DND-41 (cell line): ENCODE results near the gene DUSP1.

ENCODE experiments used
- ATAC-seq: fragments of 200-7000 bp; cut with Tn5 transposase; 3 replicates; pipeline ENCODE4 v1.9.1; 2021; ENCODE audit warnings: low read depth; ENCODE audit not compliant: insufficient read depth
- DNase-seq: peaks from one replicate; pipeline ENCODE4 v3.0.0-alpha.2; 2020
- H2AFZ ChIP-seq: 2 replicates; pipeline ENCODE4 v1.6.0; 2012; ENCODE audit warnings: low read depth, low read length
- H3K27ac ChIP-seq: 2 replicates; pipeline ENCODE4 v1.5.1; 2012; ENCODE audit warnings: low read length, inconsistent platforms
- H3K27me3 ChIP-seq: fragments of 200-600 bp; sonication (generic); 2 replicates; pipeline ENCODE4 v1.6.0; 2012; ENCODE audit warnings: low read length, mild to moderate bottlenecking, inconsistent platforms; ENCODE audit not compliant: insufficient read depth, poor library complexity
- H3K36me3 ChIP-seq: 2 replicates; pipeline ENCODE4 v1.5.1; 2012; ENCODE audit warnings: low read length, inconsistent platforms; ENCODE audit not compliant: insufficient read depth
- H3K4me1 ChIP-seq: 2 replicates; pipeline ENCODE4 v1.5.1; 2012; ENCODE audit warnings: mild to moderate bottlenecking, low read length; ENCODE audit not compliant: insufficient read depth
- H3K4me2 ChIP-seq: 2 replicates; pipeline ENCODE4 v1.6.0; 2012; ENCODE audit warnings: mild to moderate bottlenecking, moderate library complexity, low read length, inconsistent platforms; ENCODE audit not compliant: insufficient read depth
- H3K4me3 ChIP-seq, 2 experiments: fragments of 200-600 bp in 1 of 2; shearing (Covaris generic) in 1 of 2; 2 replicates each; pipeline ENCODE4 v1.5.1; 2012 to 2016; ENCODE audit warnings: inconsistent platforms in 2 of 2, low read length in 2 of 2, mild to moderate bottlenecking in 2 of 2, low read depth in 1 of 2, moderate library complexity in 1 of 2
- H3K79me2 ChIP-seq: 2 replicates; pipeline ENCODE4 v1.6.0; 2012; ENCODE audit warnings: low read length, inconsistent platforms; ENCODE audit not compliant: insufficient read depth
- H3K9ac ChIP-seq: 2 replicates; pipeline ENCODE4 v1.6.0; 2012; ENCODE audit warnings: low read depth, mild to moderate bottlenecking, inconsistent platforms, low read length, moderate library complexity
- H3K9me3 ChIP-seq: 2 replicates; pipeline ENCODE4 v1.5.1; 2012; ENCODE audit warnings: low read length, moderate library complexity, mild to moderate bottlenecking, inconsistent platforms; ENCODE audit not compliant: insufficient read depth, severe bottlenecking
- H4K20me1 ChIP-seq: 2 replicates; pipeline ENCODE4 v1.6.0; 2012; ENCODE audit warnings: low read length; ENCODE audit not compliant: insufficient read depth
- EZH2 ChIP-seq: IDR thresholded peaks from 3 replicates; pipeline ENCODE4 v1.6.1; 2012; ENCODE audit warnings: borderline replicate concordance, low read depth, mild to moderate bottlenecking, moderate library complexity, low read length, inconsistent platforms; ENCODE audit not compliant: severe bottlenecking
- TF ChIP-seq, protein P1 (sequence below): IDR thresholded peaks from 2 replicates; pipeline ENCODE4 v1.5.1; 2012; ENCODE audit warnings: borderline replicate concordance, low read length, moderate library complexity, mild to moderate bottlenecking; ENCODE audit not compliant: poor library complexity, severe bottlenecking; ENCODE audit errors: extremely low read depth

Gene DUSP1, protein sequence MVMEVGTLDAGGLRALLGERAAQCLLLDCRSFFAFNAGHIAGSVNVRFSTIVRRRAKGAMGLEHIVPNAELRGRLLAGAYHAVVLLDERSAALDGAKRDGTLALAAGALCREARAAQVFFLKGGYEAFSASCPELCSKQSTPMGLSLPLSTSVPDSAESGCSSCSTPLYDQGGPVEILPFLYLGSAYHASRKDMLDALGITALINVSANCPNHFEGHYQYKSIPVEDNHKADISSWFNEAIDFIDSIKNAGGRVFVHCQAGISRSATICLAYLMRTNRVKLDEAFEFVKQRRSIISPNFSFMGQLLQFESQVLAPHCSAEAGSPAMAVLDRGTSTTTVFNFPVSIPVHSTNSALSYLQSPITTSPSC

DNA sequence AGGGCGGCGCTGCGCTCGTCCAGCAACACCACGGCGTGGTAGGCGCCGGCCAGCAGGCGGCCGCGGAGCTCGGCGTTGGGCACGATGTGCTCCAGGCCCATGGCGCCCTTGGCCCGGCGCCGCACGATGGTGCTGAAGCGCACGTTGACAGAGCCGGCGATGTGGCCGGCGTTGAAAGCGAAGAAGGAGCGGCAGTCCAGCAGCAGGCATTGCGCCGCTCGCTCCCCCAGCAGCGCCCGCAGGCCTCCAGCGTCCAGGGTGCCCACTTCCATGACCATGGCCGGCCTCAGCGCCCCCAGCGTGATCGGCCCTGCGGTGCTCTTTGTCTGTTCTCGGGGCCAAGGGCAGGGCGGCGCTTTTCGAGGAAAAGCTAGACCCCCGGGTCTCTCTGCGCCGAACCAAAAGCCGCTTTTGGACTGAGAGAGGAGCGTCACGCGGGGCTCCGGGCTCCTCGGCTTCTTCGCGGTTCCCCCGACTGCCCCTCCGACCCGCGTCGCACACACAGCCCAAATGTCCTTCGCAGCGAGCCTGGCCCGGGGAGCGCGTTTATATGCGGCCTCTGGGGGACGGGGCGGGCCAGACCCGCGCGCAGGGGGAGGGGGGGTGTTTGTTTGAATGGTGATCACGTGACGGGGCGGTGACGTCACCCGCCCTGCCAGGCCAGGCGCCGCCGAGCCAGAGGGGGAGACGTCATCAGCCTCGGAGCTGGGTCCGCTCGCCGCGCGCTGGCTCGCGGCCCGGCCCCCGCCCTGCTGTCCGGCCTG is at the start of gene DUSP1:
Gene DUSP1, minus strand, starts transcription at position 521 of the 764 bp plus-strand sequence. Its CDS starts 243 bp downstream, at position 278.
- DNase-seq: peak; percentile 93
- TF ChIP-seq, protein P1, sequence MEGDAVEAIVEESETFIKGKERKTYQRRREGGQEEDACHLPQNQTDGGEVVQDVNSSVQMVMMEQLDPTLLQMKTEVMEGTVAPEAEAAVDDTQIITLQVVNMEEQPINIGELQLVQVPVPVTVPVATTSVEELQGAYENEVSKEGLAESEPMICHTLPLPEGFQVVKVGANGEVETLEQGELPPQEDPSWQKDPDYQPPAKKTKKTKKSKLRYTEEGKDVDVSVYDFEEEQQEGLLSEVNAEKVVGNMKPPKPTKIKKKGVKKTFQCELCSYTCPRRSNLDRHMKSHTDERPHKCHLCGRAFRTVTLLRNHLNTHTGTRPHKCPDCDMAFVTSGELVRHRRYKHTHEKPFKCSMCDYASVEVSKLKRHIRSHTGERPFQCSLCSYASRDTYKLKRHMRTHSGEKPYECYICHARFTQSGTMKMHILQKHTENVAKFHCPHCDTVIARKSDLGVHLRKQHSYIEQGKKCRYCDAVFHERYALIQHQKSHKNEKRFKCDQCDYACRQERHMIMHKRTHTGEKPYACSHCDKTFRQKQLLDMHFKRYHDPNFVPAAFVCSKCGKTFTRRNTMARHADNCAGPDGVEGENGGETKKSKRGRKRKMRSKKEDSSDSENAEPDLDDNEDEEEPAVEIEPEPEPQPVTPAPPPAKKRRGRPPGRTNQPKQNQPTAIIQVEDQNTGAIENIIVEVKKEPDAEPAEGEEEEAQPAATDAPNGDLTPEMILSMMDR: peak; percentile 39
- TF ChIP-seq EZH2: no peak
- Histone ChIP-seq H3K4me2 (peak within 1 kb of the TSS; percentile 97), H3K4me3 (peak within 1 kb of the TSS; percentile 46 to 96), H4K20me1 (peaks cover 19% of the 10 kb centered on the region), H3K27me3 (no peaks in the 10 kb centered on the region), H3K4me1 (peaks cover 42% of the 10 kb centered on the region), H3K9me3 (no peaks in the 10 kb centered on the region), H3K27ac (peak within 1 kb of the TSS; percentile 81), H3K79me2 (peaks cover 15% of the 10 kb centered on the region), H3K9ac (peak within 1 kb of the TSS; percentile 91), H3K36me3 (peaks cover 19% of the 10 kb centered on the region), H2AFZ (peak within 1 kb of the TSS; percentile 94)
- peak; percentile 77 for ATAC-seq

DNA sequence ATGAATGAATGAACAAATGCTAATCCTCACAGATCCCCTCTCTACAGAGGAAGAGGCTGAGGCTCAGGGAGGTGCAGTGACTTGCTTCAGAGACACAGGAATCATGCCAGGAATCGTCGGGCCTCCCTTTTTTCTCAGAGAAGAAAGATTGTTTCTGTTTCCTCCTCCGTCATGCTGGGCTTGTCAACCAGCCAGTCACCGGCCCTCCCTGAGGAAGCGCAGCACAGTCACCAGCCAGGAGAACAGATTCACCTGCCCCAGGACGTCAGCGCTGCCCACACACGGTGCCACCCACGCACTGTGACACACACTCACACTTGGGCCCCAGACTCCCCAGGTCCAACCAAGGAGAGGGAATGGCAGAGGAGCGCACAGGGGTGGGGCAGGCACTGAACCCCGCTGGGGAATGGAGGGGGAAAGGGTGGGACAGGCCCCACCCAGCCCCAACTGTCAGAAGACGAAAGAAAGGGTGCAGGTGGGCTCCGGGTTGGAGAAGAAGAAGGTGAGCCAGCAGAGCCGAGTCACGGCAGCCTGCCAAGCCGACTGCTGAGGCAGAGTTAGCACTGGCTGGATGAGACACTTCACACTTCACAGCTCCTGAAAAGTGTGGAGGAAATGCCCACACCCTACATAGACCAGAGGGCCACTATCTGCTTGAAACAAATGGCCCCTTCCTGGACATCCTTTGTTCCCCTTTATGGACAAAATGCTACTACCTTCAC is 49.2 kb upstream of the DUSP1 start:
- no peak overlapping the region for H3K27ac ChIP-seq
- no peaks in the 10 kb centered on the region for H4K20me1 ChIP-seq
- no peaks in the 10 kb centered on the region for H3K9me3 ChIP-seq
- H3K4me1 ChIP-seq: no peaks in the 10 kb centered on the region
- no peak overlapping the region for H3K4me2 ChIP-seq
- no peak for TF ChIP-seq EZH2
- TF ChIP-seq, protein P1: no peak
- H2AFZ ChIP-seq: no peak overlapping the region
- DNase-seq (no peak), ATAC-seq (no peak)
- no peak overlapping the region for H3K4me3 ChIP-seq
- H3K9ac ChIP-seq: no peak overlapping the region
- H3K79me2 ChIP-seq: no peaks in the 10 kb centered on the region
- H3K36me3 ChIP-seq: no peaks in the 10 kb centered on the region
- H3K27me3 ChIP-seq: peaks cover 4% of the 10 kb centered on the region

DNA sequence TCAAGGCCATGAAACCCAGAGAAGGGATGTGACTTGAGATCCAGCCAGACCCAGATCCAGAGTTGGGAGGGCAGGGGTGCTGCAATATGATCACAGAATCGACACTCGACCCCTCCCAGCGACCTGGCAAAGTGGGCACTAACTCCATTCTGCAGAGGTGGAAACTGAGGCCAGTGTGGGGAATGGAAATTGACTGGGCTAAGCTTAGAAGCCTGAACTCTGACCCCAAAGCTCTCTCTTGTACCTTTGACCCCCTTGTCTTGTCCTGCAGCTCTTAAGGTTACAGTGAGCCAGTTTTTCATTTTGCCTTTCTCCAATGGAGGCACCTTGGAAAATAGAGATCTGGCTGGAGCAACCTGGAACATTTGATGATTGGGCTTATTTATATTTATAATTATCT is 48.6 kb upstream of the DUSP1 start:
- H3K4me2 ChIP-seq: no peak overlapping the region
- TF ChIP-seq, protein P1: no peak
- TF ChIP-seq EZH2: no peak
- H3K9ac ChIP-seq: no peak overlapping the region
- no peaks in the 10 kb centered on the region for H3K4me1 ChIP-seq
- no peak for DNase-seq
- H3K27ac ChIP-seq: no peak overlapping the region
- ATAC-seq: no peak
- H3K9me3 ChIP-seq: no peaks in the 10 kb centered on the region
- H3K36me3 ChIP-seq: no peaks in the 10 kb centered on the region
- H3K79me2 ChIP-seq: no peaks in the 10 kb centered on the region
- no peak overlapping the region for H2AFZ ChIP-seq
- no peaks in the 10 kb centered on the region for H4K20me1 ChIP-seq
- H3K27me3 ChIP-seq: peaks cover 4% of the 10 kb centered on the region
- no peak overlapping the region for H3K4me3 ChIP-seq
